Measurements from ENCODE around the gene OMP.
"Not testable (repeated sequence)": the region's sequence is repeated elsewhere in the genome, so short reads cannot be mapped to it uniquely, and the experiment has no call there.

Gene OMP, protein sequence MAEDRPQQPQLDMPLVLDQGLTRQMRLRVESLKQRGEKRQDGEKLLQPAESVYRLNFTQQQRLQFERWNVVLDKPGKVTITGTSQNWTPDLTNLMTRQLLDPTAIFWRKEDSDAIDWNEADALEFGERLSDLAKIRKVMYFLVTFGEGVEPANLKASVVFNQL

DNA sequence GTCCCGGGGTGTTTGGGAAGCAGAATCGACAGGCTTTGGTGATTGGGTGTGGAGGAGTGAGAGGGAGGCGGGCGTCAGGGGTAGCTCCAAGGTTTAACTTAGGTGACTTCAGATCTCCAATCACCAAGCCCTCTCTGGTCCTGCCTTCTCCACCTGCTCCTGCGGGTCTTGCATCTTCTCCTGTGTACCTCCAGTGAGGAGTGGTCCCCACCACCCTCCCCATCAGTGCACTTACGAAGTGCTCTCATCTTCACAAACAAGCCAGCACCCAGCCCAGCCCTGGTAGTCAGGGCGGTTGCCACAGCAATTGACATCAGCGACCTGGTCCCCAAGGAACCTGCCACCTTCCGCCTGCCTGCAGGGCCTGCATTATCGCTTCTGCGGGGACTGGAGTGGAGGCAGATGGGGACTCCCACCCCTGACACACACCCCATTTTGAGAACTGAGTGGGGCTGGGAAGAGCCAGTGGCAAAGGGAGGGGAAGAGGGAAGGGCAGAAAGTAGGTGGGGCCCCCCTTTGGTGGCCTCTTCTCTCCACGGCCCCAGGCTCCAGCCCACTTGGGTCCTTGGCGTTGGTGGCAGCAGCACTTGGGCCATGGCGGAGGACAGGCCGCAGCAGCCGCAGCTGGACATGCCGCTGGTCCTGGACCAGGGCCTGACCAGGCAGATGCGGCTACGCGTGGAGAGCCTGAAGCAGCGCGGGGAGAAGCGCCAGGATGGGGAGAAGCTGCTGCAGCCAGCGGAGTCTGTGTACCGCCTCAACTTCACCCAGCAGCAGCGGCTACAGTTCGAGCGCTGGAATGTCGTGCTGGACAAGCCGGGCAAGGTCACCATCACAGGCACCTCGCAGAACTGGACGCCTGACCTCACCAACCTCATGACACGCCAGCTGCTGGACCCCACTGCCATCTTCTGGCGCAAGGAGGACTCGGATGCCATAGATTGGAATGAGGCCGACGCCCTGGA, at the start of gene OMP:
Gene OMP, plus strand, starts transcription at position 595 of the 965 bp plus-strand sequence. Its CDS starts 0 bp downstream, at position 595.
- no peak for DNase-seq (ENCODE audit: low spot score)

DNA sequence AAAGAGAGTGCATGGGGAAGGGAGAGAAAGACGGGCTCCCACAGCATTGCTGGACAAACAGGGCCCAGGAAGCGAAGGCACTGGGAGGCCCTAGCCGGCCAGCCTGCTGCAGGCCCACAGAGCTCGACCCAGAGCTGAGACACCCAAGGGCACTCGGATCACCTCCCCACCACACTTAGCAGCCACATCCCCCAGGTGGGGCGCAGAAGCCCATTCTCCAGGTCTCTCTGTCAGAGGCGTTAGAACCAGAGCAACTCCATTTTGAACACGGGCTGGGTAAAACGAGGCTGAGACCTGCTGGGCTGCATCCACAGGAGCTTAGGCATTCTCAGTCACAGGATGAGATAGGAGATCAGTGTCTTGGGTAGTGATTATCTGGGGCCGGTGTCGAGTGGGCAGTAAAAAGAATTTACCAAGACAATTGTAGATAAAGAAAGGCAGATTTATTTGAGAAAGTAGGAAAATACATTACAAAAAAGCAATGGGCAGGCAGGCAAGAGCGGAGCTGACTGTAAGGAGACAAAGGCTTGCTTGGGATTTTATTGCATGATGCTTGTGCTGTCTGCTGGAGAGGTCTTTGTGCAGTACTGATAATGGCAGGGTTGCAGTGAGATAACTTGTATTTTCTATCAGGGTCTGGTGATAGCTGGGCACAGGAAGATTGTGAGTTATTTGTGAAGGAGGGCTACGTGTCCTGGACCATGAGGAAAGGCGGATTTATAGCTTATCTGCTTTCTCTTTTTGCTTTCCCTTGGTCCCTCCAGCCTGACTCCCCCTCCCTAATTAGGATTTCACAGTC, 49.2 kb upstream of the OMP start:
- DNase-seq (ENCODE audit: low spot score) = no peak

DNA sequence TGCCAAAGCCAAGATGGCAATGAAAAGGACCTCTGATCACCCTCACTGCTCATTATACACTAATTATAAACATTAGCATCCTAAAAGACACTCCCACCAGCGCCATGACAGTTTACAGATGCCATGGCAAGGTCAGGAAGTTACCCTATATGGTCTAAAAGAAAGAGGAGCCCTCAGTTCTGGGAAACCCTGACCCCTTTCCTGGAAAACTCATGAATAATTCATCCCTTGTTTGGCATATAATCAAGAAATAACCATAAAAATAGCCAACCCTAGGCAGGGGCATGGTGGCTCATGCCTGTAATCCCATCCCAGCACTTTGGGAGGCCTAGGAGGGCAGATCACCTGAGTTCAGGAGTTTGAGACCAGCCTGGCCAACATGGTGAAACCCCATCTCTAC, 48.6 kb upstream of the OMP start:
- no peak for DNase-seq (ENCODE audit: low spot score)

DNA sequence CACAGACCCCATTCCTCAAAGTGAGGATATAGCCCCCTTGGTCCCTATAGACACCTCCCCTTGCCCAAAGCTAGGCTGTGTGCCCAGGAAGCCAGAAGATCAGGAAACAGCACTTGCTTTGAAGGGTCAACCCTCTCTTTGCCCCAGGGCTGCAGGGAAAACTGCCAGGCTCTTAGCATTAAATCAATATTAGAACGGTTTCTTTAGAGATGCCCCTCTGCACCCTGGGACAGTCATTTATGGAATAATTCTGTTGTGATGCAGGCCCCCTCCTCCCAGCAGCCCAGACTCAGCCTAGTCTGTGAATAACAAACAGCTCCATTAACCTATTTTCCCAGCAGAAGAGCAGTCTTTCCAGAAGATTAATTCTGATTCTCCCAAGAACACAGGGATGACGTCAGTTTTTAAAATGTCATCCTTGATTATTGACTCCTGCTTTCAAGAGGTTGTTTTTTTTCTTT, 47.5 kb upstream of the OMP start:
- DNase-seq (ENCODE audit: low spot score) = no peak

DNA sequence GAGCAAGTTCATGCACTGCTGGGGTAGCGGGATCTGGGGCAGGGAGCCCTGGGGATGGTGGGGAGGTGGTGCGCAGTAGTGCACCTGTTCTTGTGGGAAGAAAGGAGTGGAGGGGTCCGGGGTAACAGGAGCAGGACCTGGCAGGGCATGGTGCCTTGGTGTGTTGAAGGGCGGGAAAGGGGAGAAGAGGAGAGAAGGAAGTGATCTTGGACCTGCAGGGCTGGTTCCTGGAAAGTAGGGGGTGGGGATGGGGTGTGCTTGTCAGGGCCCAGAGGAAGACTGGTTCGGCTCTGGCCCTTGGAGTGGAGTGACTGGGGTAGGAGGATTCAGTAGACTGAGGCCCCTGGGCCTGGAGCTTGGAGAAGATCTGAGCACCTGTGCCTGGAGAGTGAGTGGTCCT, 46.7 kb upstream of the OMP start:
- DNase-seq (ENCODE audit: low spot score) = no peak

DNA sequence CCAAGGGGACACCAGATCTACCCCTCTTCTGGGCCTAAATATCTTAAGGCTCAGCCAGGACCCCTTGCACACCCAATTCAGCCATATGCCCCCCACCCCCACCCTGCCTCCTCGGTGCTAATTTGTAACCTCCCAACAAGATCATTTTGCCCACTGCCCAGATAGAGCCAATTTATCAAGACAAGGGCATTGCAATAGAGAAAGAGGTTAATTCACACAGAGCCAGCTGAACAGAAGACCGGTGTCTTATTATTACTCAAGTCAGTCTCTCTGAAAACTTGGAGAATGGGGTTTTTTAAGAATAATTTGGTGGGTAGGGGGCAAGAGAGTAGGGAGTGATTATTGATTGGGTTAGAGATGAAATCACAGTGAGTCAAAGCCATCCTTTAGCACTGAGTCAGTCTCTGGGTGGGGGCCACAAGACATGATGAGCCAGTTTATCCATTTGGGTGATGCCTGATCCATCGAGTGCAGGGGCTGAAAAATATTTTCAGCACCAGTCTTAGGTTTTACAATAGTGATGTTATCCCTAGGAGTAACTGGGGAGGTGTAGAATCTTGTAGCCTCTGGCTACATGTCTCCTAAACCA, 45.7 kb upstream of the OMP start:
- DNase-seq (ENCODE audit: low spot score) = no peak

DNA sequence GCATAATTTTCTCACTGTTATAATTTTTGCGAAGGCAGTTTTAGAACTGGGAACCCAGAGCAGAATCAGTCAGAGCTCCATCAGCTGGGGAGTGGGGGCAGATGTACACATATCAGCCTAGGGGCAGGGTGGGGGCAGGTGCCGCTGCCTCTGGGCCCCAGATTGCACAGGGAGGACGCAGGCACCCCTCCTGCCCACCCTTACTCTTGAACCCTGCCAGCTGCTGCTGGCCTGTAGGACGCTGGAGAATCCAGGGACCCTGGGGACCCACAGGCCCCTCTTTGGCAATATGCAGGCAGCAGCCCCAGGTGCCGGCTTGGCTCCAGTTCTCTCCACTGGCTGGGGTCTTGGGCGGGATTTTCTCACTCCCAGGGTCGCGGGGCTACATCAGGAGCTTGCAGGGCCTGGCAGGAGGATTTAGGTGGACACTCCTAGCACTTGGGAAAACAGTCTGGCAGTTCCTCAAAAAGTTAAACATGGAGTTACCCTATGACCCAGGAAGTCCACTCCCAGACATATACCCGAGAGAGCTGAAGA, 44.6 kb upstream of the OMP start:
- no peak for DNase-seq (ENCODE audit: low spot score)

DNA sequence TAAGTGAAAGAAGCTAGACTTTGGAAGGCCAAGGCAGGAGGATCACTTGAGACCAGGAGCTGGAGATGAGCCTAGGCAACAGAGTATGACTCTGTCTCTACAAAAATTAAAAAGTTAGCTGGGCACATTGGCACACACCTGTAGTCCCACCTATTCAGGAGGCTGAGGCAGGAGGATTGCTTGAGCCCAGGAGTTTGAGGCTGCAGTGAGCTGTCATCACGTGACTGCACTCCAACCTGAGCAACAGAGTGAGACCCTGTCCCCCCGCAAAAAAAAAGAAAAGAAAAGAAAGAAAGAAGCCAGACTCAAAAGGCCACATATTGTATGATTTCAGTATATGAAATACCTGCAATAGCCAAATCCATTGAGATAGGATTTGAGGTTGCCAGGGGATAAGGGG, 43.7 kb upstream of the OMP start:
- no peak for DNase-seq (ENCODE audit: low spot score)

DNA sequence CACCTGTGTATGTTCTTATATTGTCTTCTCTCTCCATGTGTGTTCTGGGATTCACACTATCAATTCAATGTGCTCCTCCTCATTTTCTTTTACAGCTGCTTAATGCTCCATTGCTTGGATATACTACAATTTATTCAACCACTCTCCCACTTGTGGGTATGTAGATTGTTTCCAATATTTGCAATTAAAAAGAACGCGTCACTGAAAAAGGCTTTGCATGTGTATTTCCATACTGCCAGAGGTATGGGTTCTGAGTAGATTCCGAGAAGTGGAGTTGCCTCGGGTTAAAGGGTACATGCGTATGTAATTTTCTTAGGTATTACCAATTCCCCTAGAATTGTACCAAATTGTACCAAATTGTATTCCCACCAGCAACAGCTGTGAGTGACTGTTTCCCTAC, 42.8 kb upstream of the OMP start:
- no peak for DNase-seq (ENCODE audit: low spot score)

DNA sequence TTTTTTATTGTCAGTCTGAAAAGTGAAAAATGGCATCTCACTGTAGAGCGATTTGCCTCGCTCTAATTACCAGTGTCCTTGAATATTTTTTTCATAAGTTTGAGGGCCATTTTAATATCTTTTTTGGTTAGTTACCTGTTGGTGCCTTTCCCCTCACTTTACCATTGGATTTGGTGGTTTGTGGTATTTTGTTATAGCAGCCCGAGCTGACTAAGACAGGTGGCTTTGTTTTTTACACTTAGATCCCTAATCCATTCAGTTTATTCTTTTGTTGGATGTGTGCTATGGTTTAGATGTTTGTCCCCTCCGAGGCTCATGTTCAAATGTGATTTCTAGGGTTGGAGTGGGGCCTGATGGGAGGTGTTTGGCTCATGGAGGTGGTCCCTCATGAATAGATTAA, 42.4 kb upstream of the OMP start:
- no peak for DNase-seq (ENCODE audit: low spot score)

DNA sequence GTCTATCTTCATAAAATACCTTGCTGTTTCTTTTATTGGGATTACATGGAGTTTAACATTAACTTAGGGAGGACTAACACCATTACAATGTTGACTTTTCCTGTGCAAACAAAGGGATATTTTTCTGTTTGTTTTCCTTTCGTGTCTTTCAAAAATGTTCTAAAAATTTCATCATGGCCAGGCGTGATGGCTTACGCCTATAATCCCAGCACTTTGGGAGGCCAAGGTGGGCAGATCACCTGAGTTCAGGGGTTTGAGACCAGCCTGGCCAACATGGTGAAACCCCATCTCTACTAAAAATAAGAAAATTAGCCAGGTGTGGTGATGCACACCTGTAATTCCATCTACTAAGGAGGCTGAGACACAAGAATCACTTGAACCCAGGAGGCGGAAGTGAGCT, 41.4 kb upstream of the OMP start:
- not testable (repeated sequence) for DNase-seq (ENCODE audit: low spot score)

DNA sequence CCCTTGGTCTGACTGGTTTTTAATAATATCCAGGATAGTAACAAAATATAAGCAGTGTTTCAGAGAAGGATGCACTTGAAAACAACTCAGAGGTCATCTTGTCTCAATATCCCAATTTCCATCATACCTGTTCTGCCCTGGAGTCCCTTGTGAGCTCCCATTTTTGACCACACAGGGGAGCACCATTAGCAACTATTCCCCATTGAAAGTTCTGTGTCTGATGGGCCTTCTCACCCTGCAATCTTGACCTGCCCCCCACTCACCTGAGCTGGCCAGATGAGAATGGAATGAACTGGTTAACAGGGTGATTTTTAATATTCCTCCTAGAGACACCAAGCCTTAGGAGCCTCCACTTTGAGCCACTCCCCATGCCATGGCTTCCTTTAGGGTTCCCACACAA, 39.7 kb upstream of the OMP start:
- no peak for DNase-seq (ENCODE audit: low spot score)

DNA sequence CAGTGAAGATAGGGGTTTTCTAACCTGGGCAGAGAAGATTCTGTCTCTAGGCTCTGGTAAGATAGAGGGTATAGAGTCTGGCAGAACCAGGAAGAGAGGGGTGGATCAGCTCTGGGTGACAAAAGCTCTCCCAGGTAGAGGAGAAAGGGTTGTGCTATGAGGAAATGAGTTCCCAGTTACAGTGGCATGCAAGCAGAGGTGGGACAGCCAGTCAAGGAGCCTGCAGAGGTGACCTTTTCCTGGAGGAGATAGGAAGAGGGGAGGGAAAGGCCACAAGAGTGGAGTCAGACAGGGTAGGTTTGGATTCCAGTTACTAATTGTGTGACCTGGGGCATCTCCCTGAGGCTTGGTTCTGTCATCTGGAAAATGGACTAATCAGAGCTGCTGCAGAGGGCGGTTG, 39.2 kb upstream of the OMP start:
- no peak for DNase-seq (ENCODE audit: low spot score)

DNA sequence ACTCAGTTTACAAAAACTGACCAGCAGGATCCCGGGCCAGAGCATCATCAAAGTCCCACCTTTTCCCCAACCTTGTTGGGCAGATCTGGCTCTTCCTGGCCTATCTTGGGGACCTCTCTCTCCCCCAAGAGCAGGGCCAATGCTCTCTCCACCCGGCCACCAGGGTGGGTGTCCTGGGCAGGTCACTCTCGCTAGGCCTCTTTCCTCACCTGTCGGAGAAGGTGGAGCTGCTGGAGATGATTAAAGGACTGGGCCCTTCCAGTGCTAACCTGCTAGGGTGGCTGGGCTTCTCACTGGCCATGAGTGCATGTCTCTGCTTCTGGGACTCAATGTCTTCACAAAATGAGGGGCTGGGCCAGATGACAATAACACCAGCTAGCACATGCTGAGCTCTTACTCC, 38.8 kb upstream of the OMP start:
- no peak for DNase-seq (ENCODE audit: low spot score)

DNA sequence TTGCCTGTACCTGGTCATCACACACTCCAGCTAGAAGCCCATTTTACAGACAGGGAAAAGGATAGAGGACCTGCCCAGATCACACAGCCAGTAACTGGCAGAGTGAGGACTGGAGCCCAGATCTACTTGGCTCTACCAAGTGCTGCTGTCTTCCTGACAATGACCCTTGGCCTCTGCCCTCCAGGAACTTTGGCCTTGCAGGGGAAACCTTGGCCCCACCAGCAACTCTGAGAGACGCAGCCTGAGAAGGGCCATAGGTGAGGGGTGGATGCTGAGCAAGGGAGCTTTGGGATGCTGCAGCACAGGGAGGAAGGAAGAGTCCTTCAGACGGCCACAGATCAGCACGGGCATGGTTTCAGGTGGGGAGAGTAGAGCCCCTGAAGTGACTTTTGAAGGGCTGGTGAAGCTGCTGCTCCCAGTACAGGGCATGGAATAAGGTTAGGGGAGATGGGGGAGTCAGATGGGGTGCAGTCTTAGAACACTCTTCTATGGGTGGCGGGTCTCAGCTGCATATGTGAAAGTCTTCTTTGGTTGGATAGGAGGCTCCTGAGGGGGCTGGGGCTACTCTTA, 37.9 kb upstream of the OMP start:
- DNase-seq (ENCODE audit: low spot score) = no peak

DNA sequence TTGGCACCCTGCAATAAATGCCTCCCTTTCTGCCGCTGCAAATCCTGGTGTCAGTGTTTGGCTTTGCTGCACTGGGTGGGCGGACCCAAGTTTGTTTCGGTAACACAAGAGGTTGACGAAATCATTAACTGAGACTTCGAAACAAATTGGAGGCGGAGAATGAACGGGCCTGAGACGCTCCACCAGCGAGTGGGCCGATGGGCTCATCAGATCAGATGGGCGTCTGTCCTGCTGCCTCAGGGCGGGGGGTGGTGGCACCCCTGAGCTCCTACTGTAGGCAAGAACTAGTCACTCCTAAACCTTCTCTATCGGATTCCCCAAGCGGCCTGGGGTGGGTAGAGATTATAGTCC, 36.8 kb upstream of the OMP start:
- no peak for DNase-seq (ENCODE audit: low spot score)

DNA sequence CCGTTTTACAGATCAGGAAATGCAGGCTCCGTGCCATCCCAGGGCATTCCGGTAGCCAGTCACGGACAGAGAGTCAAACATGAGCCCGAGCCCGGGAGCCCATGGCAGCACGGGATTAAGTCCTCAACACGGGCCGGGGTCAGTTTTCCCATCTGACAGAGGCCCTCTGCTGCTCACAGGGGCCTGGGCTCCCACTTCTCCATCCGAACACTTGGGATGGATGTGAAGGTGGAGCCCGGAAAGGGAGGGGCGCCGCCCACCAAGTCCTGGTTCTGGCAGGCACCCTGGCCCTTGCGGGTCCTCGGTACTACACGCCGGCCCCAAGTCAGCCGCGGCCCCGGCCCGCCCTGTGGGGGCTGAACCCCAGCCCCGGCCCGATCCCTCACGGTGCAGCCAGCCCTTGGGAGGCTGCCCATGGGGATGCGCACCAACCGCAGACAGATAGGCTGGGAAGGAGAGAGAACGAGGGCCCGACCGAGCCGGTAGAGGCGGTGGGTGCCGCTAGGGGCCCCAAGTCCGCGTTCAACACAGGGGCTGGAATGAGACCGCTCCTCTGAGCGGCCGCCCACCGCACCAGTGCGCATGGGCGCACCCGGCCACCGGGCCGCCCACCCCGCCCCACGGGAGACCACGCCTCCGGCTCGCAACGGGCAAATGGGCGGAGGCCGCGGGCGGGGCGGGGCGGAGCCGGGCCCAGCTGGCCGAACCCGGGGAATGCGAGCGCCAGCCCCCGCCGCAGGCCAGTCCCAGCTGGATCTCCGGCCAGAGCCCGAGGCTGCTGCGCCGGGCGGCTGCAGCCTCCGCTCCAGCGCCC, 36.2 kb upstream of the OMP start, which contains the start of gene CAPN5:
Gene CAPN5, plus strand, starts transcription at position 743 of the 814 bp plus-strand sequence. CDS start 17,916 bp downstream, outside the sequence.
- DNase-seq (ENCODE audit: low spot score) = peak; percentile 84

DNA sequence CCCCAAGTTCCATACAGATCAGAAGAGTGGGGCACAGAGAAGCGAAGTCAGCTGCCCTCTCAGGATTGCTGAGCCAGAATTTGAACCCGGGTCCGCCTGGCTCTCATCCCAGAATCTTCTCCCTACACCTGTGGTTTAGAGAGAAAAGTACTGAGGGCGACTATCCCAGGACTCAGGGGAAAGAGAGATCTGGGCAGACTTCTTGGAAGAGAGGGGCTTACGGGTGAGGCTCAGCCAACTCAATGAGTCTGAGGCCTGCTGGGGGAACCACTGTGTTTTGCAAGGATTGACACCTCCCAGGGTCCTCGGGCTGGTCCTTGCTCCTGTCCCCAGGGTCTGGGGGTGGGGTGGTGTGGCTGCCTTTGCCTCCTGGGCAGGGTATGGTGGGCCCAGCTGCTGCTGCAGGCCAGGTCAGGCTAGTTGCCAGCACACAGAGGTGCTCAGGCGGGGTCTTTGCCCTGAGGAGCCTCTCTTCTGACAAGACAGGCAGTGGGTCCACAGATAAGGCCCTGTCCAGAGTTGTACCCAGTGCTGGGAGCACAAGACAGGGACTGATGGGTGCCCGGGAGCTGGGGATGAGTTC, 34.7 kb upstream of the OMP start:
- DNase-seq (ENCODE audit: low spot score) = no peak

DNA sequence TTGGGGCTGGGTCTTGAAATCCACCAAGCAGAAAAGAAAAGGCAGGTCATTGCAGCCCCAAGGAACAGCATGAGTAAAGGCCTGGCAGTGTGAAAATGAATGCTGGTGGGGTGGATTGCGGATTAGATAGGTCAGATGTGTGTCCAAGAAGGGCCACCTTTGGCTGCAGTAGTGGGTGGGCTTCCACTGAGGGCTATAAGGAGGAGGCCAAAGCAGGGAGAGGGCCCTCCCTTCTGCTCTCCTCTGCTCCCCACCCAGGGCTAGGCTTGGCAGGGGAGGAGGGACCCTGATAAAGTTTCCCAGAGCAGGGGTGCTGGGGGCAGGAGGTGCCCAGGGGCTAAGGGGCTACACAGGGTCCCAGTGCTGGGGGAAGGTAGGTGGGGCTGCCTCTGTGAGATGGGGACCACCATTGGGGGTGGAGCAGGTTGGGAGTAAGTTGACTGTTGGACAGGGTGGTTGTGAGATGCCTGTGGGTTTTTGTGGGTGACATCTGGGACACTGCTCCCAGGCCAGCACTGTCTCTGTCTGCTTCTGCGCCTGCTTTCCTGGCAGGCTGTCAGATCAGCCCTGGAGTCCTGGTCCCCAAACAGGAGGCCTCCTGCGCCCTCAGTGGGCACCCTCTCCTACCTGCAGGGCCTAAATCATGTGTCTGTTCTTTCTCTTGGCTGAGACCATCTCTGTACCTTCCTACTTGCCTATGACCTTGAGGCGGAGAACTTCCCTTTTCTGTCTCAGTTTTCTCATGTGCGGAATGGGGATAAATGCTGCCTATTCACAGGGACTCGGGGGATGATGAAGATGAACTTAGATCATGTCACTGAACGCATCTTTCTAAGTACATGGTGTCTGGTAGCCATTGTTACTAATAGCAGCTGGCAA, 33.9 kb upstream of the OMP start:
- DNase-seq (ENCODE audit: low spot score) = no peak

Measured in SW480 (cell line).